ENCODE data around the gene KIF2C. TPM values are rescaled to one million over a fixed set of nuclear protein-coding genes. Genes with fewer than 3 reads are reported as not detected.

The KIF2C gene
- total RNA-seq, 1 experiment from 2014 or later: 69.4 TPM

DNA sequence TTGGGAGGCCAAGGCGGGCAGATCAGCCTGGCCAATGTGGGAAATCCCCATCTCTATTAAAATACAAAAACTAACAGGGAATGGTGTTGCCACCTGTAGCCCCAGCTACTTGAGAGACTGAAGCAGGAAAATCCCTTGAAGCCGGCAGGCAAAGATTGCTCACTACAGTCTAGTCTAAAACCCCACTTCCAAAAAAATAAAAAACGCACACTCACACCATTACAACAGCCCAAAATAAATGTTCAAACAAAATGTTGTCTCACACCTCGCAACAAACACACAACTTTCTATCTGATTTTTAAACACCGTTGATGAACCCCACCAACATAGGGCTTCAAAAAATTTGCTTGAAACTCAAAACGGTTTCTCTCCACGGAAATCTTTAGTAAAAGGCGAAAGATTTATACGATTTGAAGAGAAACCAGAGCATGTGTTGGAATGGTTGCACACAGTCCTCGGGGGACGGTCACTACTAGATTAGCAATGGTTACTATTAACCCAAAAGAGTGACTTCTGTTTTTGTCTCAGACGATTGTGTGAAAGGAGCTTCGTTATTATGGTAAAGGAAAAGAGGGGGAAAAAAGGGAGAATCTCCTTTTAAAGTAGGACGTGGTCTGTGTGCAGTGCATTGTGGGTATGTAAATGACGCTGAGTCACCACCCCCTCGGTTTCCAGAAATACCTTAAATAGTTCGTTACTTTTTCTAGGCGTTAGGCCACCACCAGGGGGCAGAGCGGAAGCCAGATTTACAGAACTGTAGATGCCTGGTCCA lies 8.7 kb upstream of the KIF2C start, which contains the start of gene RNU5D-1:
RNU5D-1 (minus strand) TSS at position 430 of the 772 bp plus-strand sequence.
- BruUV-seq (replicated peaks): TSS peak; percentile 100
- ATAC-seq: peak; percentile 91
- Histone ChIP-seq H3K27me3 (ENCODE audit: control insufficient read depth, insufficient read depth, low read length) (no peaks in the 10 kb centered on the region), H3K27ac (ENCODE audit: low read length) (peak within 1 kb of the TSS; percentile 97), H3K4me3 (ENCODE audit: low read depth in 2 of 2, low read length in 2 of 2) (peak within 1 kb of the TSS; percentile 9 to 38; a peak in 3 of 4 replicates), H3K9me3 (ENCODE audit: control insufficient read depth, insufficient read depth, low read depth, low read length) (no peaks in the 10 kb centered on the region), H3K4me1 (ENCODE audit: control insufficient read depth, insufficient read depth, low read length) (peaks cover 5% of the 10 kb centered on the region; the same call in 1 of the 2 replicates), H3K36me3 (ENCODE audit: control insufficient read depth, insufficient read depth, low read length) (no peaks in the 10 kb centered on the region)
- in situ Hi-C loops (cut with HindIII; ENCODE audit: low pct_unique_long_range_greater_than_20kb, low sequenced_read_pairs): no loop called here
- intact Hi-C loops (cut with micrococcal nuclease; ENCODE audit: unreplicated experiment): loop anchor here (10.0 kb wide), 1 partner anchor 84 kb away; no protein-coding TSS in a partner anchor
- CTCF ChIA-PET: interaction anchor here (0.6 to 1.8 kb wide), 8 partner anchors 9 to 794 kb away, joined by 3 to 9 read pairs (median 3); partner anchors contain the start of gene BTBD19
- peak; percentile 99 for DNase-seq (ENCODE audit: low read depth, low spot score)
- peak; percentile 100 for TF ChIP-seq POLR2AphosphoS5 (IDR thresholded peaks at IDR 0.05; ENCODE audit: low read depth, low read length)
- TF ChIP-seq, protein P1, sequence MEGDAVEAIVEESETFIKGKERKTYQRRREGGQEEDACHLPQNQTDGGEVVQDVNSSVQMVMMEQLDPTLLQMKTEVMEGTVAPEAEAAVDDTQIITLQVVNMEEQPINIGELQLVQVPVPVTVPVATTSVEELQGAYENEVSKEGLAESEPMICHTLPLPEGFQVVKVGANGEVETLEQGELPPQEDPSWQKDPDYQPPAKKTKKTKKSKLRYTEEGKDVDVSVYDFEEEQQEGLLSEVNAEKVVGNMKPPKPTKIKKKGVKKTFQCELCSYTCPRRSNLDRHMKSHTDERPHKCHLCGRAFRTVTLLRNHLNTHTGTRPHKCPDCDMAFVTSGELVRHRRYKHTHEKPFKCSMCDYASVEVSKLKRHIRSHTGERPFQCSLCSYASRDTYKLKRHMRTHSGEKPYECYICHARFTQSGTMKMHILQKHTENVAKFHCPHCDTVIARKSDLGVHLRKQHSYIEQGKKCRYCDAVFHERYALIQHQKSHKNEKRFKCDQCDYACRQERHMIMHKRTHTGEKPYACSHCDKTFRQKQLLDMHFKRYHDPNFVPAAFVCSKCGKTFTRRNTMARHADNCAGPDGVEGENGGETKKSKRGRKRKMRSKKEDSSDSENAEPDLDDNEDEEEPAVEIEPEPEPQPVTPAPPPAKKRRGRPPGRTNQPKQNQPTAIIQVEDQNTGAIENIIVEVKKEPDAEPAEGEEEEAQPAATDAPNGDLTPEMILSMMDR (IDR thresholded peaks at IDR 0.05): peak; percentile 96
- peak; percentile 76 for TF ChIP-seq TCF7L2 (IDR thresholded peaks at IDR 0.05; ENCODE audit: low read depth, low read length)
- TF ChIP-seq, protein P2, sequence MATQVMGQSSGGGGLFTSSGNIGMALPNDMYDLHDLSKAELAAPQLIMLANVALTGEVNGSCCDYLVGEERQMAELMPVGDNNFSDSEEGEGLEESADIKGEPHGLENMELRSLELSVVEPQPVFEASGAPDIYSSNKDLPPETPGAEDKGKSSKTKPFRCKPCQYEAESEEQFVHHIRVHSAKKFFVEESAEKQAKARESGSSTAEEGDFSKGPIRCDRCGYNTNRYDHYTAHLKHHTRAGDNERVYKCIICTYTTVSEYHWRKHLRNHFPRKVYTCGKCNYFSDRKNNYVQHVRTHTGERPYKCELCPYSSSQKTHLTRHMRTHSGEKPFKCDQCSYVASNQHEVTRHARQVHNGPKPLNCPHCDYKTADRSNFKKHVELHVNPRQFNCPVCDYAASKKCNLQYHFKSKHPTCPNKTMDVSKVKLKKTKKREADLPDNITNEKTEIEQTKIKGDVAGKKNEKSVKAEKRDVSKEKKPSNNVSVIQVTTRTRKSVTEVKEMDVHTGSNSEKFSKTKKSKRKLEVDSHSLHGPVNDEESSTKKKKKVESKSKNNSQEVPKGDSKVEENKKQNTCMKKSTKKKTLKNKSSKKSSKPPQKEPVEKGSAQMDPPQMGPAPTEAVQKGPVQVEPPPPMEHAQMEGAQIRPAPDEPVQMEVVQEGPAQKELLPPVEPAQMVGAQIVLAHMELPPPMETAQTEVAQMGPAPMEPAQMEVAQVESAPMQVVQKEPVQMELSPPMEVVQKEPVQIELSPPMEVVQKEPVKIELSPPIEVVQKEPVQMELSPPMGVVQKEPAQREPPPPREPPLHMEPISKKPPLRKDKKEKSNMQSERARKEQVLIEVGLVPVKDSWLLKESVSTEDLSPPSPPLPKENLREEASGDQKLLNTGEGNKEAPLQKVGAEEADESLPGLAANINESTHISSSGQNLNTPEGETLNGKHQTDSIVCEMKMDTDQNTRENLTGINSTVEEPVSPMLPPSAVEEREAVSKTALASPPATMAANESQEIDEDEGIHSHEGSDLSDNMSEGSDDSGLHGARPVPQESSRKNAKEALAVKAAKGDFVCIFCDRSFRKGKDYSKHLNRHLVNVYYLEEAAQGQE (IDR thresholded peaks at IDR 0.05; ENCODE audit: insufficient read depth in 1 of 2, low read depth in 2 of 2, low read length in 1 of 2): peak in 1 of 2 experiments; percentile 43; a peak in 1 of 4 replicates
- peak; percentile 99 for TF ChIP-seq SIN3A (IDR thresholded peaks at IDR 0.05; ENCODE audit: borderline replicate concordance, insufficient read depth, low read depth, low read length)
- POLR2A ChIA-PET: interaction anchor here (0.6 to 3.4 kb wide), 16 partner anchors 9 to 702 kb away, joined by 3 to 83 read pairs (median 4); partner anchors contain the start of genes RPS8 and TMEM53

DNA sequence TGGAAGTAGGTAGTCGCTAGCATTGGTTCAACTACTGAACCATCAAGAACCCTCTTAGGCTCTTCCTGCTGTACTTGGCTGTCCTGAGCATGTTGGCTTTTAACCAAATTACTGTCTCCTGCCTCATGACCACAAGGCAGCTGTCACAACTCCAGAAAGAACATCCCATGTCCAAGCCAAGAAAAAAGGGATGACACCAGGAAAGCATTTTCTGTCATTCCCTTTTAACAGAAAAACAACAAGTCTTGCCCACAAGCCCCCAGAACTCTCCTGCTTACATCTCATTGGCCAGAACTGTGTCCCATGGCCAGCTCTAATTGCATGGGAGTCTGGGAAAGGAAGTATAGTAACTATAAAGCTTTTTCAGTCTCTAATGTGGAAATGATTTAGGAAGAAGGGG lies 6.3 kb upstream of the KIF2C start:
- H3K36me3 ChIP-seq (ENCODE audit: control insufficient read depth, insufficient read depth, low read length): no peaks in the 10 kb centered on the region
- TF ChIP-seq, protein P1 (IDR thresholded peaks at IDR 0.05): no peak
- no peak for TF ChIP-seq TCF7L2 (IDR thresholded peaks at IDR 0.05; ENCODE audit: low read depth, low read length)
- TF ChIP-seq, protein P2 (IDR thresholded peaks at IDR 0.05; ENCODE audit: insufficient read depth in 1 of 2, low read depth in 2 of 2, low read length in 1 of 2): no peak
- intact Hi-C loops (cut with micrococcal nuclease; ENCODE audit: unreplicated experiment) (loop anchor here (10.0 kb wide), 1 partner anchor 81 kb away; no protein-coding TSS in a partner anchor), in situ Hi-C loops (cut with HindIII; ENCODE audit: low pct_unique_long_range_greater_than_20kb, low sequenced_read_pairs) (no loop called here)
- CTCF ChIA-PET: no interaction called here
- DNase-seq (ENCODE audit: low read depth, low spot score) (no peak), ATAC-seq (no peak)
- no peaks in the 10 kb centered on the region for H3K27me3 ChIP-seq (ENCODE audit: control insufficient read depth, insufficient read depth, low read length)
- POLR2A ChIA-PET: no interaction called here
- peaks cover 5% of the 10 kb centered on the region; the same call in 1 of the 2 replicates for H3K4me1 ChIP-seq (ENCODE audit: control insufficient read depth, insufficient read depth, low read length)
- no peaks in the 10 kb centered on the region for H3K9me3 ChIP-seq (ENCODE audit: control insufficient read depth, insufficient read depth, low read depth, low read length)
- H3K4me3 ChIP-seq (ENCODE audit: low read depth in 2 of 2, low read length in 2 of 2): no peak overlapping the region
- no TSS peak for BruUV-seq (replicated peaks)
- H3K27ac ChIP-seq (ENCODE audit: low read length): no peak overlapping the region

Data from Panc1 (cell line).